ENCODE measurements around the gene RALGPS2.
"Not testable (repeated sequence)": the region's sequence is repeated elsewhere in the genome, so short reads cannot be mapped to it uniquely, and the experiment has no call there.

The RALGPS2 gene

GRCh38 chr1:178784131-178784536 lies 59.1 kb downstream of the RALGPS2 start:
- DNase-seq = no peak

GRCh38 chr1:178792394-178792793 lies 67.3 kb downstream of the RALGPS2 start:
- DNase-seq = no peak

GRCh38 chr1:178796013-178796412 lies 71.0 kb downstream of the RALGPS2 start:
- DNase-seq = no peak

- DNase-seq = no peak
Measured at GRCh38 chr1:178797590-178797989, 72.5 kb downstream of the RALGPS2 start.

- DNase-seq = no peak
Measured at GRCh38 chr1:178798232-178798861, 73.3 kb downstream of the RALGPS2 start.

GRCh38 chr1:178802873-178803272 lies 77.8 kb downstream of the RALGPS2 start:
- no peak for DNase-seq

- no peak for DNase-seq
Measured at GRCh38 chr1:178806665-178807300, 81.7 kb downstream of the RALGPS2 start.

- no peak for DNase-seq
Measured at GRCh38 chr1:178808529-178808928, 83.5 kb downstream of the RALGPS2 start.

- DNase-seq = no peak
Measured at GRCh38 chr1:178810585-178810984, 85.5 kb downstream of the RALGPS2 start.

- no peak for DNase-seq
Measured at GRCh38 chr1:178818416-178818815, 93.4 kb downstream of the RALGPS2 start.

- peak in 1 of 3 experiments; percentile 10 for DNase-seq
Measured at GRCh38 chr1:178819123-178819522, 94.1 kb downstream of the RALGPS2 start.

GRCh38 chr1:178821134-178821866 lies 96.3 kb downstream of the RALGPS2 start:
- DNase-seq = no peak

GRCh38 chr1:178825167-178825566 lies 100.1 kb downstream of the RALGPS2 start:
- DNase-seq = no peak

GRCh38 chr1:178844436-178844835 lies 119.4 kb downstream of the RALGPS2 start:
- no peak for DNase-seq

GRCh38 chr1:178846306-178846705 lies 121.3 kb downstream of the RALGPS2 start:
- no peak for DNase-seq

- DNase-seq = peak in 2 of 3 experiments; percentile 40 to 44
Measured at GRCh38 chr1:178847396-178847849, 122.4 kb downstream of the RALGPS2 start.

- DNase-seq = not testable (repeated sequence)
Measured at GRCh38 chr1:178847919-178848318, 122.9 kb downstream of the RALGPS2 start.

GRCh38 chr1:178849918-178850317 lies 124.9 kb downstream of the RALGPS2 start:
- no peak for DNase-seq

- DNase-seq = no peak
Measured at GRCh38 chr1:178857126-178857525, 132.1 kb downstream of the RALGPS2 start.

- no peak for DNase-seq
Measured at GRCh38 chr1:178862416-178862815, 137.4 kb downstream of the RALGPS2 start.

- no peak for DNase-seq
Measured at GRCh38 chr1:178862864-178863263, 137.8 kb downstream of the RALGPS2 start.

- peak in 1 of 3 experiments; percentile 41 for DNase-seq
Measured at GRCh38 chr1:178864326-178864725, 139.3 kb downstream of the RALGPS2 start.

GRCh38 chr1:178867670-178868069 lies 142.6 kb downstream of the RALGPS2 start:
- DNase-seq = no peak

- DNase-seq = no peak
Measured at GRCh38 chr1:178868706-178869105, 143.7 kb downstream of the RALGPS2 start.
